Transverse colon (tissue), 4 donors: ENCODE measurements around the gene ZC3H12D. TPM values are rescaled to one million over a fixed set of nuclear protein-coding genes. Genes with fewer than 3 reads are reported as not detected.

ENCODE experiments used
- DNase-seq: peaks from one replicate; pipeline ENCODE4 v3.0.0-alpha.2; 2019
- H3K27ac ChIP-seq, 4 donors: fragments of 200-600 bp; sonication (generic); 2 replicates each; pipeline ENCODE4 v1.5.1; 2016 to 2018; ENCODE audit warnings: inconsistent platforms in 4 of 4
- H3K27me3 ChIP-seq: fragments of 200-600 bp; sonication (generic); 2 replicates; pipeline ENCODE4 v1.5.1; 2017; ENCODE audit warnings: inconsistent platforms
- H3K36me3 ChIP-seq, 4 donors: fragments of 200-600 bp; sonication (generic); 2 replicates each; pipeline ENCODE4 v1.5.1; 2017 to 2019; ENCODE audit warnings: inconsistent platforms in 4 of 4
- H3K4me1 ChIP-seq, 4 donors: fragments of 200-600 bp; sonication (generic); 2 replicates each; pipeline ENCODE4 v1.5.1; 2017 to 2020; ENCODE audit warnings: inconsistent platforms in 4 of 4
- H3K4me3 ChIP-seq, 4 donors: fragments of 200-600 bp; sonication (generic); 1 replicate in 1 of 4; 2 replicates in 3 of 4; pipeline versions ENCODE4 v1.5.1 to v1.6.1; 2017 to 2019; ENCODE audit warnings: inconsistent platforms in 4 of 4
- H3K9me3 ChIP-seq, 2 donors: fragments of 200-600 bp; sonication (generic); 2 replicates each; pipeline ENCODE4 v1.5.1; 2017 to 2019; ENCODE audit warnings: inconsistent platforms in 2 of 2
- CTCF ChIP-seq, 5 experiments: fragments of 200-600 bp in 3 of 5; fragments of 450-650 bp in 2 of 5; sonication (generic) in 3 of 5; IDR thresholded peaks; 1 replicate in 2 of 5; 2 replicates in 3 of 5; pipeline ENCODE4 v1.5.1; 2016 to 2017; ENCODE audit warnings: antibody characterized with exemption in 5 of 5, inconsistent platforms in 3 of 5, mild to moderate bottlenecking in 2 of 5, moderate library complexity in 1 of 5
- EP300 ChIP-seq: sonication (generic); formaldehyde crosslinking; IDR thresholded peaks from one replicate; pipeline ENCODE4 v1.6.1; 2017; ENCODE audit warnings: antibody characterized with exemption, low read depth
- POLR2A ChIP-seq: fragments of 450-650 bp; IDR thresholded peaks from one replicate; pipeline ENCODE4 v1.6.1; 2016; ENCODE audit warnings: antibody characterized with exemption, mild to moderate bottlenecking, moderate library complexity
- POLR2AphosphoS5 ChIP-seq, 3 donors: sonication (generic); formaldehyde crosslinking; IDR thresholded peaks; one replicate each; pipeline ENCODE4 v1.6.1; 2016; ENCODE audit warnings: antibody characterized with exemption in 3 of 3
- WGBS, 2 donors: methylation state at CpG; one replicate each; pipeline ENCODE4 v1.1.5; 2018; ENCODE audit warnings: low coverage in 1 of 2; 5-methylcytosine and 5-hydroxymethylcytosine counted together
- in situ Hi-C, 4 donors: fragments of 200-750 bp; cut with MboI; loops; one replicate each; pipeline versions ENCODE4 v1.15.0 to v1.15.1; 2017; ENCODE audit warnings: low sequenced_read_pairs in 3 of 4, low pct_ligation_motif_present in 1 of 4, low pct_unique_long_range_greater_than_20kb in 1 of 4
- intact Hi-C: fragments of 100-400 bp; cut with DNase I; formaldehyde crosslinking; loops from one replicate; pipeline ENCODE4 v1.15.1; 2023; ENCODE audit warnings: low total_unique reads
- total RNA-seq, 4 donors: library from RNA; depleted of rRNA; stranded (reverse); fragments of >200 nt; gene quantifications; one replicate each; pipeline ENCODE4 v1.1.0, GENCODE V29; 2016

Gene ZC3H12D
- total RNA-seq, 4 donors from 2014 or later = 1.8 to 24.3 (median 12.1) TPM

- Histone ChIP-seq H3K4me1 (peaks cover 4 to 37% (median 18%) of the 10 kb centered on the region in 4 donors), H3K36me3 (no peaks in the 10 kb centered on the region), H3K27me3 (no peaks in the 10 kb centered on the region), H3K27ac (peak overlapping the region in 3 of 4 donors; percentile 71 to 81 (median 79)), H3K4me3 (no peak overlapping the region), H3K9me3 (no peaks in the 10 kb centered on the region)
- 68 to 97% methylated on average over 15 to 18 of the region's 18 CpGs for WGBS, 2 donors
- no peak for TF ChIP-seq EP300
- DNase-seq = no peak
- intact Hi-C loops = no loop called here
- in situ Hi-C loops = no loop called here
Measured at GRCh38 chr6:149480502-149481280, 4.1 kb downstream of the ZC3H12D start.

GRCh38 chr6:149478631-149479314 lies 6.0 kb downstream of the ZC3H12D start:
- H3K27me3 ChIP-seq = no peaks in the 10 kb centered on the region
- 73 to 100% methylated on average over 1 to 5 of the region's 5 CpGs for WGBS, 2 donors
- intact Hi-C loops = no loop called here
- TF ChIP-seq EP300 = no peak
- H3K27ac ChIP-seq = no peak overlapping the region
- H3K9me3 ChIP-seq = no peaks in the 10 kb centered on the region
- H3K36me3 ChIP-seq = no peaks in the 10 kb centered on the region
- in situ Hi-C loops = no loop called here
- DNase-seq = no peak
- no peak overlapping the region for H3K4me3 ChIP-seq
- H3K4me1 ChIP-seq = peaks cover 11 to 37% (median 18%) of the 10 kb centered on the region in 4 donors

GRCh38 chr6:149477544-149477943 lies 7.3 kb downstream of the ZC3H12D start:
- no peak overlapping the region for H3K4me3 ChIP-seq
- H3K36me3 ChIP-seq = no peaks in the 10 kb centered on the region
- no peaks in the 10 kb centered on the region for H3K9me3 ChIP-seq
- 86% methylated on average over 5 of the region's 5 CpGs; no CpG with 5 or more reads in 1 of the 2 donors for WGBS, 2 donors
- intact Hi-C loops (no loop called here), in situ Hi-C loops (no loop called here)
- no peaks in the 10 kb centered on the region for H3K27me3 ChIP-seq
- H3K4me1 ChIP-seq = peaks cover 16 to 37% (median 24%) of the 10 kb centered on the region in 4 donors
- no peak overlapping the region for H3K27ac ChIP-seq
- TF ChIP-seq EP300 = no peak
- TF ChIP-seq POLR2AphosphoS5 (IDR thresholded peaks at IDR 0.05) = no peak
- TF ChIP-seq POLR2A = no peak
- TF ChIP-seq CTCF (IDR thresholded peaks at IDR 0.05) = no peak
- DNase-seq = no peak

GRCh38 chr6:149476789-149477455 lies 7.9 kb downstream of the ZC3H12D start:
- Histone ChIP-seq H3K27ac (no peak overlapping the region), H3K36me3 (no peaks in the 10 kb centered on the region)
- no peak for TF ChIP-seq POLR2A
- no peak for TF ChIP-seq CTCF (IDR thresholded peaks at IDR 0.05)
- TF ChIP-seq EP300 = no peak
- no peak for TF ChIP-seq POLR2AphosphoS5 (IDR thresholded peaks at IDR 0.05)

More at GRCh38 chr6:149476789-149477455, 7.9 kb downstream of the ZC3H12D start:
- H3K4me3 ChIP-seq = no peak overlapping the region
- intact Hi-C loops = no loop called here
- no peaks in the 10 kb centered on the region for H3K27me3 ChIP-seq
- DNase-seq = no peak
- WGBS, 2 donors = 76 to 78% methylated on average over 6 of the region's 6 CpGs
- H3K4me1 ChIP-seq = peaks cover 16 to 36% (median 22%) of the 10 kb centered on the region in 4 donors
- in situ Hi-C loops = no loop called here
- H3K9me3 ChIP-seq = no peaks in the 10 kb centered on the region
